Lower leg skin (tissue), 3 donors: ENCODE data around the gene SMG6.

Source experiments
- POLR2A ChIP-seq, 2 donors: fragments of 450-650 bp; IDR thresholded peaks; one replicate each; pipeline ENCODE4 v1.6.1; 2016 to 2017; ENCODE audit warnings: antibody characterized with exemption in 2 of 2, mild to moderate bottlenecking in 1 of 2, moderate library complexity in 1 of 2
- TF ChIP-seq, protein P1 (sequence below), 3 donors: fragments of 450-650 bp; IDR thresholded peaks; one replicate each; pipeline ENCODE4 v1.5.1; 2016; ENCODE audit warnings: antibody characterized with exemption in 3 of 3, mild to moderate bottlenecking in 3 of 3, moderate library complexity in 2 of 3

DNA sequence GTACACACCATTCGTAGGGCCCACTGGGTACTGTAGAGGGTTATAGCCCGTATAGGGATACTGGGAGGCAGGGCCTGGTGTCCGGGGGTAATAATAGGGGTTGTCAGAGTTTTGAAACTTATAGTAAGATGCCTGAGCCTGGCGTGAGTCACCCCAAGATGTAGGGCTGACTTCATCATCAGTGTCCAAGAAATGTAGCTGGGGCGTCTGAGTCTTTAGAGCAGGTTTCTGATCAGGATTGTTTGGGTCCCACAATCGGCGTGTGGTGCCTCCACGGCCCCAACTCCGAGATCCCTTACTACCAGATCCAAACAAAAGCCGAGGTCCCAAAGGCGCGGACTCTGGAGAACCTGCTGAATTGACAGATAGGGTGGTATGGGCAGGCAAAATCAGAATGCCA, 4.4 kb downstream of the SMG6 start:
- TF ChIP-seq POLR2A (IDR thresholded peaks at IDR 0.05), result no peak
- TF ChIP-seq, protein P1, sequence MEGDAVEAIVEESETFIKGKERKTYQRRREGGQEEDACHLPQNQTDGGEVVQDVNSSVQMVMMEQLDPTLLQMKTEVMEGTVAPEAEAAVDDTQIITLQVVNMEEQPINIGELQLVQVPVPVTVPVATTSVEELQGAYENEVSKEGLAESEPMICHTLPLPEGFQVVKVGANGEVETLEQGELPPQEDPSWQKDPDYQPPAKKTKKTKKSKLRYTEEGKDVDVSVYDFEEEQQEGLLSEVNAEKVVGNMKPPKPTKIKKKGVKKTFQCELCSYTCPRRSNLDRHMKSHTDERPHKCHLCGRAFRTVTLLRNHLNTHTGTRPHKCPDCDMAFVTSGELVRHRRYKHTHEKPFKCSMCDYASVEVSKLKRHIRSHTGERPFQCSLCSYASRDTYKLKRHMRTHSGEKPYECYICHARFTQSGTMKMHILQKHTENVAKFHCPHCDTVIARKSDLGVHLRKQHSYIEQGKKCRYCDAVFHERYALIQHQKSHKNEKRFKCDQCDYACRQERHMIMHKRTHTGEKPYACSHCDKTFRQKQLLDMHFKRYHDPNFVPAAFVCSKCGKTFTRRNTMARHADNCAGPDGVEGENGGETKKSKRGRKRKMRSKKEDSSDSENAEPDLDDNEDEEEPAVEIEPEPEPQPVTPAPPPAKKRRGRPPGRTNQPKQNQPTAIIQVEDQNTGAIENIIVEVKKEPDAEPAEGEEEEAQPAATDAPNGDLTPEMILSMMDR (IDR thresholded peaks at IDR 0.05), result no peak
